Raji (cell line): Measurements from ENCODE around the gene ADAMTS2.

Experiments used
- POLR2A ChIP-seq: IDR thresholded peaks from 2 replicates; pipeline ENCODE4 v1.6.1; 2011; ENCODE audit warnings: low read depth, low read length, control low read depth; ENCODE audit not compliant: insufficient read depth

The ADAMTS2 gene

DNA sequence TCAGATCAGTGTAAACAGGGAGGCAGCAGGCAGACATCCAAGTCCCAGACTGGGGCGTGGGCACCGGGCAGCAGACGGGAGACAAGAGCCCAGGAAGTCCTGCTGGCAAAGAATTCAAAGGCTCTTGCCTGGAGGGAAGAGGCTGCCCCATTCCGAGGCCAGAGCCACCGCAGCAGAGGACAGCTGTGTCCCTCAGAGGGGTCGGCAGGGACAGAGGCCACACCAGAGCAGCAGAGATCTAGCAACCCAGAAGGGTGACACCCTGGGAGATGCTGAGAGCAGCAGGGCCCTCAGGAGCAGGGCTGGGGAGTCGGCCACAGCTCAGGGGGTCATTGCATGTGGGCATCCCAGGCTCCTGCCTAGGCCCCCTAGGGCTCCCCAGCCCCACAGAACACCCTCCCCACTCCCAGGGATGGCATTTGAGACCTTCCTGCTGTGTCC lies 29.1 kb downstream of the ADAMTS2 start:
- TF ChIP-seq POLR2A: no peak

GRCh38 chr5:179315356-179315890 lies 29.8 kb downstream of the ADAMTS2 start:
- TF ChIP-seq POLR2A: no peak

- TF ChIP-seq POLR2A: no peak
These were observed 30.5 kb downstream of the ADAMTS2 start for GRCh38 chr5:179314606-179315355.

- TF ChIP-seq POLR2A: no peak
These were observed 31.3 kb downstream of the ADAMTS2 start for GRCh38 chr5:179313849-179314521.

DNA sequence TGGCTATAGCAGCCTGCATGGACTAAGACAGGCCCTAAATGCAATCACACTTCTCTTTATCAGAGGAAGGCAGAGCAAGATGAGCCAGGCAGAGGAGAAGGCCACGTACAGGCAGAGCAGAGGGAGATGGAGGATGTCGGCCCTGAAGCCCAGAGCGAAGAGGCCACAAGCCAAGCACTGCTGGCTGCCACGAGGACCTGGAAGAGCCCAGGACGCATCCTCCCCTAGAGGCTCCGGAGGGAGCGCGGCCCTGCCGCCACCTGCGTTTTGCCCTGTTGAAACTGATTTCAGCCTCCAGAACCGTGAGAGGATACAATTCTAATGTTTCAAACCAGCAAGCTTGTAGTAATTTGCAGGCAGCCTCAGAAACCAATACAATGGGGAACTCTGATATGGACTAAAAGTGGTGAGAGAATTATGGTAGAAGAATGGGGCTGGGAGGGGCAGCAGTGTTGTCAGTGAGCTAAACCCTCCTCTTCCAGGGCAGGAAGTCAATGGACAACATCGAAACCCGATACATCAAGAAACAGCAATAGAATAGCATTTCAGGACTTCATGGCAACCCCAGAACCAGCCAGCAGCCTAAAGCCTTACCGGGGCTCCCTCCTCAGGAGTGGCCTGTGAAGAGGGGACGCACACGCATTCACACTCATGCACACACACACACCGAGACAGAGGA lies 32.6 kb downstream of the ADAMTS2 start:
- no peak for TF ChIP-seq POLR2A

DNA sequence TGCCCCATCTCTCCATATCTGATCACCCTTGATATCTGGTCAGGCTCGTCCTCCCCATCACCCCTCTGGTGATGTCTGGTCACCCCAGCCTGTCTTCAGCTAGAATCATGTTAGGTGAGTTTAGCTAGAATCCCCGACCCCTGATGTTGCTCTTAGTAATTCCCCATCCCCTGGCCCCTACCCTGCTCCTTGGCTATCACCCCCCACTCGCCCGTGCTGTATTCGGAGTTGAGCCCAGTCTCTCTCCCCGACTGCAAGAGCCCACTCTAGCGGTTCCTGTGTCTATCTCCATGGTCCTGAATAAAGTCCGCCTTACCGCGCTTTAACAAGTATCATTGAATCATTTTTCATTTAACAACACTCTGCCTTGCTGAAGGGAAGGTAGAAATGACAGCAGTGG lies 33.7 kb downstream of the ADAMTS2 start:
- TF ChIP-seq POLR2A: no peak

DNA sequence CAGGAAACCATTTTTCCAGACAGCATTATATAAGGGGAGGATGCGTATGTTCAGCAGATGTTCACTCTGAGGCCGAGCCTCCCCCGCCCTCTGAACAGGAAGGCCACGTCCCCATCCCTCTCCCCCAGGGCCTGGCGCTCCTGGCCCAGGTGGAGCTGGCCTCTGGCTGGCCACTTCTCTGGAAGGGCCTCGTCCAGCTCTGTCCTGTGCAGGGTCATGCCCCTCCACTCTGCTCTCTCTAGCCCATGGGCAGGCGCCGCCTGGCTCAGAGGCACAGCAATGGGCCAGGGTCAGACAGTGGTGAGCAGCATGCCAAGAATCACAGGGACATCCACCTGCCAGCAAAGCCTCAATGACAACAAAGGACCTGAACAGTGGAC lies 34.2 kb downstream of the ADAMTS2 start:
- no peak for TF ChIP-seq POLR2A

- TF ChIP-seq POLR2A: no peak
These were observed 34.7 kb downstream of the ADAMTS2 start for GRCh38 chr5:179310439-179311090.

- no peak for TF ChIP-seq POLR2A
These were observed 35.4 kb downstream of the ADAMTS2 start for GRCh38 chr5:179309751-179310320.

DNA sequence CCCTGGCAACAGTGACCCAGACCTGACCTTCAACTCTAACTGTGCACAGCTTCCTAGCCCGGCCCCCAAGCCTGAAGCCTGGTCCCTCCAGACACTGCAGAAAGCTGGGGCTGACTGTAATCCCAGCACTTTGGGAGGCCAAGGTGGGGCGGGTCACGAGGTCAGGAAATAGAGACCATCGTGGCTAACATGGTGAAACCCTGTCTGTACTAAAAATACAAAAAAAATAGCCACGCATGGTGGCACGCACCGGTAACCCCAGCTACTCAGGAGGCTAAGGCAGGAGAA lies 35.9 kb downstream of the ADAMTS2 start:
- TF ChIP-seq POLR2A: no peak

- TF ChIP-seq POLR2A: no peak
These were observed 36.5 kb downstream of the ADAMTS2 start for GRCh38 chr5:179308563-179309382.

DNA sequence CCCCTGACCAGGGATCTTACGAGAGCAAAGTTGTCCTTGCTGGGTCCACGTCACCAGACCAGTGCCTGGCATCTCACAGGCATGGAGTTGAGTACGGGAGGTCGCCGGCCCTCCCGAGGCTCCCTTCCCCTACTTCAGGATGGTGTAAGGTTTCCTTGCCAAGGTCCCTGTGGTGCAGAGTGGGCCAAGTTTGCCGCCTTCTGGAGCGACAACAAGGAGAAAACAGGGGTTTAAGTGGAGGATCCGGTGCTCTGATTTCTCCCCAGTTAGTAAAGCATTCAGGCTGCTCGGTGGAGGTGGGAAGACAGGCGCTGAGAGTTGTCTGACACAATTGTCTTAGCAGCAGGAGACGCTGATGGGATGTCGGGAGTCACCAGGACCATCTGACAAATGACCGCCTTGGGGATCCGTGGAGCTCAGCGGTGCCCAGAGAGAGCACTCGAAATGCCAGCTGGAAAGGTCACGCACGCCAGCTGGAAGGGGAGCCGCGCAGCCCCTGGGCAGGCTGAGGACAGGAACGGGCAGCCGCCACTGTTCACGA lies 37.3 kb downstream of the ADAMTS2 start:
- no peak for TF ChIP-seq POLR2A

DNA sequence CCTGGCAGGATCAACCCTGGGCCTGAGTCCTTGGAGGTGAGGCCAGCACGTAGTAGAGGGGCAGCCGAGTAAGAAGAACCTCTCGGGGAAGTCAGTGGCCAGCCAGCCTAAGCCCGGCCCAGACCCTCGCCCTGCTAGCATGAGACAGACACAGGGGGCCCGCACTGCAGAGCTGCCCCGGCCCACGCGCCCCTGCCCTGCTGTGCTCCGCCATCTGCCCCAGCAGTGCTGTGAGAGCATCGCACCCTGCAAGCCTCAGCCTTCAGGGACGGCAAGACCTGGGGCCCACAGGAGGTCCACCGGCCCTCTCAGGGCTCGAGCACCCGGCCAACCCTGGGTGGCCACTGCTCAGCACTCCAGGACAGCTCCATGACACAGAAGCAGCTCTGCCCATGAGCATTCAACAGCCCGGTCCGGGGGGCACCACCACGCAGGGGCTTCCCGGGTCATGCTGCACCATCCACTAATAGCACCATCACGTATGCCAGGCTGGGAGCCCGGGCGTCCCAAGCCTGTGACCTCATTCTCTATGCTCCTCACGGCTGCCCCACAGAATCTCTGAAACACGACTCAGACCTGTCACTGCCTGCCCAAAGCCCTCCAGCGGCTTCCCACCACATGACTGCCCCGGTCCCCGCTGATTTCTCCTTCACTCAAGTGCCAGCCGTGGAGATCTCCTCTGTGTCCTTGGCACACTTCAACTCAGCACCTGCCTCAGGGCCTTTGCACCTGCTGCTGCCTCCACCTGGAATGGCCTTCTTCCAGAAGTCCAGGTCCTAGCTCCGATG lies 38.1 kb downstream of the ADAMTS2 start:
- TF ChIP-seq POLR2A: no peak

DNA sequence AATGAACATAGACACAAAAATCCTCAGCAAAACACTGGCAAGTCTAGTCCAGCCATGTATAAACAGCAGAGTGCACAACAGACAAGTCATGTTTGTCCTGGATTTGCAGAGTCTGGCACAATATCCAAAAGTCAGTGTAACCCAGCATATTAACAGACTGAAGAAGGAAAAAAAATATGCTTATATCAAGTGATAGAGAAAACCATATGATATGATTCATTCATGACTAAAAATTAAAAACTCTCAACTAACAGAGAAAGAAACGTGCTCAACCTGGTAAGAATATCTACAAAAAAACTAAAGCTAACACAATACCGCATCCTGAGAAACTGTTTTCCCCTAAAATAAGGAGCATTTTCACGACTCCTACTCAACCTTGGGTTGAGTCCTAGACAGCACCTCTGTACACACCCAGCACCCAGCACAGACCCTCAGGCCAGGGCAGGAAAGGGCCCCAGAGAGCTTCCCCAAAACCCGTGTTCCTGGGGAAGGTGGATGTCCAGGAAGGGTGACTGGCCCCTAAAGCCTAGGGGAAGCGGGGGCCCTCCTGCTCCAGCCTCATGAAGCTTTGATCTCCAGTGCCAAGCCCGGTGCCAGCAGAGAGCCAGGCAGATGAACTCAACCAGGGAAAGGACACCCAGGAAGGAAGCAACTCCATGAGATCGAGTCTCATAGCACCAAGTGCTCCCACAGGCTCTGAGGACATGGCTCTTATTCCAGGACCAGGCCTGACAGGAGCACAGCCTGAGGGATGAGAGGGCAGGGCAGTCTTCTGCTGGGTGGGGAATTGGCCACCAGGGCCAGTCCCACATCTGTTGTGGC lies 38.9 kb downstream of the ADAMTS2 start:
- no peak for TF ChIP-seq POLR2A
